ENCODE data around the gene CLIP2.

GRCh38 chr7:74412603-74413002, 123.4 kb downstream of the CLIP2 start:
- TF ChIP-seq CTCF (conservative IDR thresholded peaks at IDR 0.05; ENCODE audit: low read length) (no peak), EZH2phosphoT487 (IDR thresholded peaks at IDR 0.05; ENCODE audit: borderline replicate concordance) (no peak)

Measured in Loucy (cell line).